Activated naive CD8-positive, alpha-beta T cell treated with anti-CD3 and anti-CD28 coated beads, Interleukin-2, amount 50 U/mL, for 24 hours (primary cell): ENCODE measurements around the gene PHC2.
A peak's percentile ranks its signal among the peaks of the same experiment; 100 is the strongest.

Experiments used
- ATAC-seq: fragments of 150-1000 bp; cut with Tn5 transposase; one replicate; pipeline ENCODE4 v1.10.0; 2021
- DNase-seq: peaks from one replicate; pipeline ENCODE4 v3.0.0; 2021
- H3K27ac Mint-ChIP-seq: one replicate; pipeline ENCODE4 v1.8.0; 2021; ENCODE audit warnings: mild to moderate bottlenecking, mixed read lengths
- H3K27me3 Mint-ChIP-seq: one replicate; pipeline ENCODE4 v1.8.0; 2021; ENCODE audit warnings: mixed read lengths
- H3K36me3 Mint-ChIP-seq: one replicate; pipeline ENCODE4 v1.8.0; 2021; ENCODE audit warnings: low read depth, mixed read lengths
- H3K4me1 Mint-ChIP-seq: one replicate; pipeline ENCODE4 v1.8.0; 2021; ENCODE audit warnings: mixed read lengths
- H3K4me3 Mint-ChIP-seq: one replicate; pipeline ENCODE4 v1.8.0; 2021; ENCODE audit warnings: mild to moderate bottlenecking, moderate library complexity, mixed read lengths
- H3K9me3 Mint-ChIP-seq: one replicate; pipeline ENCODE4 v1.8.0; 2021; ENCODE audit warnings: mixed read lengths

PHC2 gene

GRCh38 chr1:33430692-33431593 lies at the start of gene PHC2:
Gene PHC2, minus strand, starts transcription at chr1:33431095. Its CDS starts 55,556 bp downstream, at chr1:33375539.
- H3K36me3 Mint-ChIP-seq: no peaks in the 10 kb centered on the region
- H3K4me3 Mint-ChIP-seq: peak within 1 kb of the TSS; percentile 37
- peak; percentile 92 for DNase-seq
- ATAC-seq: peak; percentile 98
- peaks cover 5% of the 10 kb centered on the region for H3K27me3 Mint-ChIP-seq
- no peak within 1 kb of the TSS for H3K27ac Mint-ChIP-seq
- peaks cover 11% of the 10 kb centered on the region for H3K4me1 Mint-ChIP-seq
- no peaks in the 10 kb centered on the region for H3K9me3 Mint-ChIP-seq

DNA sequence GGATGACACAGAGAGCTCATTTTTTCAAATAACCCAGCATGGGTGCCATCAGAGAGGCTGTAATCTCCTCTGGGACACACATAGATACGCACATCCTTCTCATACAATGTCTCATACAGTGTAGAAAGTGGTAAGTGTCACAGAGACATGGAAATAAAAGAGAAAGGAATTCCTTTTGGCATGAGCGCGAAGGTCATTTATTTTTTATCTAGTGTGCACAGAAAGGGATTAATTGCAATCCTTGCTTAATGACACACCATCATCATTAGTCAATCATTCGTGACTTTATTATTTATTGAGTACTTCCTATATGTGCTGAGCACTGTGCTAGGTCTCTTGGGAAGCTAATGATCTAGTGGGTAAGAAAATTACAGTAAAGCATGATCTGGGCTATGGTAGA lies 46.6 kb upstream of the PHC2 start:
- Mint-ChIP-seq H3K4me1 (peaks cover 6% of the 10 kb centered on the region), H3K36me3 (peaks cover 2% of the 10 kb centered on the region), H3K27ac (no peak overlapping the region), H3K4me3 (no peak overlapping the region), H3K27me3 (no peaks in the 10 kb centered on the region), H3K9me3 (no peaks in the 10 kb centered on the region)
- no peak for DNase-seq
- ATAC-seq: no peak

DNA sequence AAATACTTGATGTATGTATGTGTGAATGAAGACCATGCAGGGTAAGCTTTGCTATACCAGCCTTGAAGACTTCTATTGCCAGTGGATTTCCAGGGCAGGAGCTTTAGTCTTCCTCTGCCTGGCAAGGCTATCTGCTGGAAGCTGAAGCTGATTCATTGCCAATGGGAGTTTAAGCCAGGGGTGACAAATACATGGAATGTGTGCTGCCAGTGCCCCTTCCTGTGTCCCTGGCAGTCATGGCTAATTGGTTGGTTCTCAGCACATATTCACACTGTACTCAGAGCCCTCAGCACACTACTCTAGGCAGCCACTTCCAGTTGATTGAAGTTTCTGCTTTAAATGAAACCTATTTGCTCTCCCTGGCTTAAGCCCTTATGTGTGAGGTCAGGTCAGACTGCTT lies 43.0 kb upstream of the PHC2 start:
- Mint-ChIP-seq H3K9me3 (no peaks in the 10 kb centered on the region), H3K4me1 (peaks cover 23% of the 10 kb centered on the region), H3K36me3 (no peaks in the 10 kb centered on the region), H3K27ac (no peak overlapping the region), H3K4me3 (peak overlapping the region; percentile 77), H3K27me3 (no peaks in the 10 kb centered on the region)
- ATAC-seq: no peak
- no peak for DNase-seq

DNA sequence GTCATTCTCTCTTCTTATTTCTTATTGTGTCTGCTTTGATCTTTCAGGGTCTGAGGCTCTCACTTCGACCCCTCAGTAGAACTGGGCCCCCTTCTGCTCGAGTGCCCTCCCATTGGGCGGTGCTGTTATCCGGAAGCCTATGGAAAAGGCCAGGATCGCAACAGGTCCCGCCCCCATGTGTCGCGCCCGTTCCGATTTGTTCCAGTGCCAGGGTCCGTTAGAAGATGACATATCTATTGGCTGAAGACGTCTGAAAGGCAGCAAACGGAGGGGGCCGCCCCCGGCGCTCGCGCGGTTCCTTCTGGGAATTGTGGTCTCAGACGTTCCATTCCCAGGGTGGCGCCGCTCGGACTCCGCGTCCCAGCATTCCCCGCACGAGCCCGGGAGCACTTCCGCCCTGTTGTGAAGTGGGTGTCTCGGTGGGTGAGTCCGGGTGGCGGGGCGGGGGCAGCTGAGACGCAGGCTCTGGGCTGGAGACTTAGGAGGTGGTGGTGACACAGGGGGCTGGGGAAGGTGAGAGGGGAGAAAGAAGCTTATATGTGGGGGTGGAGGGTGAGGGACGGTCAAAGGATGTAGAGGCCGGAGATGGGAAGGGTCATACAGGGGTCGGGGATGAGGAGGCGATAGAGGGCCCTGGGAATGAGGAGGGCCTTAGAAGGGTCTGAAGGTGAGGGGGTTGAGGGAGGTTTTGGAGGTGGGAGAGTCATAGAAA lies 41.5 kb upstream of the PHC2 start, which contains the start of gene ZSCAN20:
Gene ZSCAN20, plus strand, starts transcription at position 377 of the 712 bp plus-strand sequence. CDS start 6,644 bp downstream, outside the sequence.
- Mint-ChIP-seq H3K4me1 (peaks cover 23% of the 10 kb centered on the region), H3K4me3 (peak within 1 kb of the TSS; percentile 77), H3K27ac (peak within 1 kb of the TSS; percentile 76), H3K9me3 (no peaks in the 10 kb centered on the region), H3K36me3 (no peaks in the 10 kb centered on the region), H3K27me3 (no peaks in the 10 kb centered on the region)
- DNase-seq (peak; percentile 89), ATAC-seq (peak; percentile 95)

GRCh38 chr1:33471416-33471815 lies 40.5 kb upstream of the PHC2 start:
- DNase-seq (no peak), ATAC-seq (no peak)
- Mint-ChIP-seq H3K36me3 (no peaks in the 10 kb centered on the region), H3K4me1 (peaks cover 23% of the 10 kb centered on the region), H3K27me3 (no peaks in the 10 kb centered on the region), H3K4me3 (peak overlapping the region; percentile 38), H3K27ac (no peak overlapping the region), H3K9me3 (no peaks in the 10 kb centered on the region)

- Mint-ChIP-seq H3K27me3 (no peaks in the 10 kb centered on the region), H3K4me1 (peaks cover 23% of the 10 kb centered on the region), H3K4me3 (peak overlapping the region; percentile 7), H3K9me3 (no peaks in the 10 kb centered on the region), H3K27ac (no peak overlapping the region), H3K36me3 (no peaks in the 10 kb centered on the region)
- ATAC-seq: peak; percentile 56
- peak; percentile 61 for DNase-seq
These were observed 39.7 kb upstream of the PHC2 start for GRCh38 chr1:33470495-33471012.

DNA sequence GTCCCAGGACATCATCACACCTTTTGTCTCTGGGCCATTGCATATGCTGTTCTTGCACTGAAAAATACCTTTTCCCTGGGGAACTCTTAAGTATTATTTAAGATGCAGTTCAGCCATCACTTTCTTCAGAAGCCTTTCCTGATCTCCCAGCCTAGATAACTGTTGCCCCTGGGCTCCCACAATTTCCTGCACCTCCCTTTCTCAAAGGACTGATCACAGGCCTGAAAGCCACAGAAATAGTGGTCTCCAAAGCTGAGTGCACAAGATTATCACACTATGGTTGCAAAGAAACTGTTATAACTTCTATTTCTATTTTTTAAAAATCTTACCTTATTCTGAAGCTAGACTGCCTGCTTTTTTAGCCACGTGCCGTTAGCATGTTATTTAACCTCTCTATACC lies 38.8 kb upstream of the PHC2 start:
- Mint-ChIP-seq H3K27ac (no peak overlapping the region), H3K36me3 (no peaks in the 10 kb centered on the region), H3K9me3 (no peaks in the 10 kb centered on the region), H3K4me1 (peaks cover 23% of the 10 kb centered on the region), H3K27me3 (no peaks in the 10 kb centered on the region), H3K4me3 (no peak overlapping the region)
- DNase-seq (no peak), ATAC-seq (no peak)

DNA sequence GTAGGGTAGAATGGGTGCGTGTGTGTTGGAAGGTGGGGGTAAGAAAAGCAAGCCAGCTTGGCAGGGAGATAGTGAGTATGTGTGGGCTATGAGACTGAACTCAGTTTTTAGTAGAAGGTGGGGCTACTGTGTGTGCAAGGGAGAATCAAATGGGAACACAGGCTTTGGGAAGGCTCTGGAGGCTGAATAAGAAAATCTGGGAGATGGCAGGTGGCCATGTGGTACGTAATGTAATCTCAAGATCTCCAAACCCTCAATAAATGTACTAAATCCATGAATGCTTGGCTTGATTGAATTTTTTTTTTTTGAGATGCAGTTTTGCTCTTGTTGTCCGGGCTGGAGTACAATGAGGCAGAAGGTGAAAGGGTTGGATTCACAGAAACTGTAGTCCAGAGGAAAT lies 38.1 kb upstream of the PHC2 start:
- ATAC-seq: no peak
- Mint-ChIP-seq H3K27me3 (no peaks in the 10 kb centered on the region), H3K27ac (no peak overlapping the region)

DNA sequence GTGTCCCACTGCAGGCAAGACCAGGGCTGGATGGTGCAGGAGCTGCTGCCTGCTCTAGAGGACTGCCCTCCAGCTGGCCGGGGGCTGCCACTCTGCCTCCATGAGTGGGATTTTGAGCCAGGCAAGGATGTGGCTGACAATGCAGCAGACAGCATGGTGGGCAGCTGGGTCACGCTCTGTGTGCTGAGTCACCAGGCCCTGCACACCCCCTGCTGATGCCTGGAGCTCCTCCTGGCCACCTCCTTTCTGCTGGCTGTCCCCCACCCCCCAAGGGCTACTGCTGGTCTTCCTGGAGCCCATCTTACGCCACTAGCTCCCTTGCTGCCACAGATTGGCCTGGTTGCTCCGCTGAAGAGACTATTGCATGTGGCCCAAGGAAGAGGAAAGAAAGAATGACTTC lies 37.6 kb upstream of the PHC2 start:
- Mint-ChIP-seq H3K9me3 (no peaks in the 10 kb centered on the region), H3K4me3 (no peak overlapping the region), H3K27me3 (no peaks in the 10 kb centered on the region), H3K27ac (no peak overlapping the region), H3K4me1 (peaks cover 22% of the 10 kb centered on the region), H3K36me3 (no peaks in the 10 kb centered on the region)
- no peak for DNase-seq
- ATAC-seq: no peak

More for the DNA sequence above, 38.1 kb upstream of the PHC2 start:
- Mint-ChIP-seq H3K4me1 (peaks cover 23% of the 10 kb centered on the region), H3K36me3 (no peaks in the 10 kb centered on the region), H3K9me3 (no peaks in the 10 kb centered on the region), H3K4me3 (no peak overlapping the region)
- DNase-seq: no peak

- no peaks in the 10 kb centered on the region for H3K9me3 Mint-ChIP-seq
- DNase-seq (no peak), ATAC-seq (no peak)
- H3K27me3 Mint-ChIP-seq: no peaks in the 10 kb centered on the region
- H3K4me1 Mint-ChIP-seq: peaks cover 18% of the 10 kb centered on the region
- H3K36me3 Mint-ChIP-seq: no peaks in the 10 kb centered on the region
- H3K27ac Mint-ChIP-seq: no peak overlapping the region
- no peak overlapping the region for H3K4me3 Mint-ChIP-seq
These were observed 37.1 kb upstream of the PHC2 start for GRCh38 chr1:33468011-33468410.

DNA sequence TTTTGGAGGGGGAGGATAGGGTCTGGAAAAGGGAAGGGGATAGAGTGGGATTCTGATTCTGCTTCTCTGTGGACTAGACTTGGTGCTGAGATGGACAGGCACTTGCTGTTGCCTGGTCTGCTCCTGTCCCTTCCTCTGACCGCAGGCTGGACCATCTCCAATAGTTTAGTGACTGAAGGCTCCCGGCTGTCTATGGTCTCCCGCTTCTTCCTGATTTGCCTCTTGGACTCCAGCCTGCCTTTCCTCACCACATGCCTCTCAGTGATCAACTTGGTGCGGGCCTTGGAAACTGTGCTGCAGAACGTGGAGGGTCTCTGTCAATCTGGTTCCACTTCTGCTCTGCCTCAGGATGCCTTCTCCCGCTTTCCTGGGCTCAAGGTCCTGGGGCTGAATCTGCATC lies 35.3 kb upstream of the PHC2 start:
- no peaks in the 10 kb centered on the region for H3K36me3 Mint-ChIP-seq
- no peaks in the 10 kb centered on the region for H3K27me3 Mint-ChIP-seq
- H3K4me1 Mint-ChIP-seq: peaks cover 10% of the 10 kb centered on the region
- no peak overlapping the region for H3K27ac Mint-ChIP-seq
- H3K4me3 Mint-ChIP-seq: no peak overlapping the region
- no peak for DNase-seq
- ATAC-seq: no peak
- no peaks in the 10 kb centered on the region for H3K9me3 Mint-ChIP-seq

DNA sequence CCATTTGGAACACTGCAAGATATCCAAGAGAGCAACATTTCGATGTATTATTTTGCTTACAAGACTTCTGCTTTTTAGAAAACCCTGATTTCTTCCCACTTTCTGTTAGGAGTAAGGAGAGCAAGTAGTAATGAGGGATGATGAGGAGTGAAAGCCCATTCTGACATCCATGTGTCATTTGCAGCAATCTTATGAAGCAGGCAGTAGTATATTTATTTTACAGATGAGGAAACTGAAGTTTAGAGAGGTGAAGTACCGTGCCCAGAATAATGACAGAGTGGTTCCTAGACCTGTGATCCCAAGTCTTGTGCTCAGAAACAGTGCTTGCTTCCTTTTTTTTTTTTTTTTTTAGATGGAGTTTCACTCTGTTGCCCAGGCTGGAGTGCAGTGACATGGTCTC lies 34.4 kb upstream of the PHC2 start:
- Mint-ChIP-seq H3K9me3 (no peaks in the 10 kb centered on the region), H3K27me3 (no peaks in the 10 kb centered on the region), H3K27ac (no peak overlapping the region), H3K4me3 (no peak overlapping the region), H3K36me3 (no peaks in the 10 kb centered on the region), H3K4me1 (peaks cover 6% of the 10 kb centered on the region)
- DNase-seq: no peak
- ATAC-seq: no peak

DNA sequence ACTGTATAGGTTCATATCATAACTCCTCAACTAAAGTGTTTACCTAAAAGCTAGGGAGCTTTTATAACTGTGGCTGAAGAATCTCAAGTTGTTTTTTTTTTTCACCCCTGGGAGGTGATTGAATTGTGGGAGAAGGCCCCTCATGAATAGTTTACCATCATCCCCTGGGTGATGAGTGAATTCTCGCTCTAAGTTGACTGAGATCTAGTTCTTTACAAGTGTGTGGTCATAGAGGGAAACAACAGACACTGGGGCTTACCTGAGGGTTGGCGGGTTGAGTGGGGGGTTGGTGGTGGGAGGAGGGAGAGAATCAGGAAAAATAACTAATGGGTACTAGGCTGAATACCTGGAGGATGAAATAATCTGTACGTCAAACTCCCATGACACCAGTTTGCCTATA lies 33.7 kb upstream of the PHC2 start:
- H3K4me3 Mint-ChIP-seq: no peak overlapping the region
- H3K27me3 Mint-ChIP-seq: no peaks in the 10 kb centered on the region
- H3K4me1 Mint-ChIP-seq: peaks cover 10% of the 10 kb centered on the region
- ATAC-seq (no peak), DNase-seq (no peak)
- H3K9me3 Mint-ChIP-seq: no peaks in the 10 kb centered on the region
- H3K36me3 Mint-ChIP-seq: no peaks in the 10 kb centered on the region
- no peak overlapping the region for H3K27ac Mint-ChIP-seq

DNA sequence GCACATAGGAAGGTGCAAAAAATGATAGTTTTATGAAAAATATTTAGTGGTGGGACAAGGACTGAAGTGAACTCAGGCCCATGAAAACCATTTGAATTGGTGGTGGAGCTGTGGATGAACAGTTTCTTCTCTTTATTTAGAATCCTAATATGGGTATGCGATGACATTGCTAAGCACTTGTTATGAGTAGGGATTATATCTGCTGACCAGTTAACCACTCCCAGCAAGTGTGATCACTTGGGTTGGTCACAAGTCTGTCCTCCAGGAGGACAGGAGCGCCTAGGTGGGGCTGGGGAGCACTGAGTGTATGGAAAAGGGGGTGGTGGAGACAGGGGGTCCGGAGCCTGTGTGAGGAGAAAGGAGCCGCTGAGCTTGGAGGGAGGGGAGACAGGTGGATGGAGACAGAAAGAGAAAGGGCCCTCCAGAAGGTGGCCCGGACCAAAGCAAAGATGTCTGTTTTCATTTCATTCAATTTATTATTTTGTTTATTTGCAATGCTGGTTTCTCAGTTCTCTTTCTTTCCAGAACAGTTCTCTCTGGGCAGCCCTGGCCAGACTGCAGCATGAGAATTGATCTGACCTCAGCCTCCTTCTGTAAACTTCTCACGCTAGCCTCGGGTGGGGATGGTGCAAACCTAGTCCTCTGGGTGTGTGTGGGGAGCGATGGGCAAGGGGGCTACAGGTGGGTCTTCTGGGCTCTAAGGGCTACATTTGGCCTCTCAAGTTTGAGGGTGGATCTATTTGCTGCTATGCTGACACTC lies 31.7 kb upstream of the PHC2 start:
- Mint-ChIP-seq H3K9me3 (no peaks in the 10 kb centered on the region), H3K4me3 (no peak overlapping the region), H3K27ac (no peak overlapping the region), H3K4me1 (peaks cover 10% of the 10 kb centered on the region), H3K27me3 (no peaks in the 10 kb centered on the region), H3K36me3 (no peaks in the 10 kb centered on the region)
- ATAC-seq: no peak
- DNase-seq: no peak
